H1 (cell line): ENCODE data around the gene CBLB. TPM values are rescaled to one million over a fixed set of nuclear protein-coding genes. Genes with fewer than 3 reads are reported as not detected.

Source experiments
- BACH1 ChIP-seq: IDR thresholded peaks from 2 replicates; pipeline ENCODE4 v1.6.1; 2012; ENCODE audit warnings: low read length, improper control_type of control experiment
- CBX5 ChIP-seq: fragments of 300-800, 300-1000 bp; sonication (generic); IDR thresholded peaks from 2 replicates; pipeline ENCODE4 v1.7.1; 2016; ENCODE audit warnings: antibody characterized with exemption, low read length, low read depth
- CBX8 ChIP-seq: fragments of 300-800, 300-1000 bp; sonication (generic); IDR thresholded peaks from 2 replicates; pipeline ENCODE4 v1.7.1; 2016; ENCODE audit warnings: low read depth, low read length, borderline replicate concordance
- CEBPB ChIP-seq: IDR thresholded peaks from 2 replicates; pipeline ENCODE4 v1.6.1; 2012; ENCODE audit warnings: low read depth, low read length
- CHD1 ChIP-seq: IDR thresholded peaks from 2 replicates; pipeline ENCODE4 v1.6.1; 2012; ENCODE audit warnings: low read depth, low read length, improper control_type of control experiment
- CHD2 ChIP-seq: IDR thresholded peaks from 2 replicates; pipeline ENCODE4 v1.6.1; 2012; ENCODE audit warnings: low read length, improper control_type of control experiment
- CREB1 ChIP-seq: IDR thresholded peaks from 2 replicates; pipeline ENCODE4 v1.6.1; 2012; ENCODE audit warnings: inconsistent platforms
- CTCF ChIP-seq, 3 experiments: IDR thresholded peaks; 1 replicate in 2 of 3; 2 replicates in 1 of 3; pipeline versions ENCODE4 v1.5.1 to v1.6.1; 2011; ENCODE audit warnings: low read length in 3 of 3, mild to moderate bottlenecking in 3 of 3, inconsistent platforms in 2 of 3, low read depth in 1 of 3, moderate library complexity in 1 of 3; ENCODE audit not compliant: insufficient read depth in 1 of 3; ENCODE audit errors: control extremely low read depth in 1 of 3
- EP300 ChIP-seq, 2 experiments: IDR thresholded peaks; 1 replicate in 1 of 2; 2 replicates in 1 of 2; pipeline ENCODE4 v1.6.1; 2011 to 2012; ENCODE audit warnings: low read depth in 2 of 2, low read length in 2 of 2, mild to moderate bottlenecking in 2 of 2, borderline replicate concordance in 1 of 2, inconsistent platforms in 1 of 2, moderate library complexity in 1 of 2
- FOSL1 ChIP-seq: IDR thresholded peaks from 2 replicates; pipeline ENCODE4 v1.6.1; 2011; ENCODE audit warnings: mild to moderate bottlenecking, low read depth, low read length, moderate library complexity; ENCODE audit not compliant: insufficient read depth
- GTF2F1 ChIP-seq: IDR thresholded peaks from 2 replicates; pipeline ENCODE4 v1.6.1; 2012; ENCODE audit warnings: low read depth, low read length, improper control_type of control experiment, borderline replicate concordance
- KDM1A ChIP-seq: fragments of 200-600, 300-600 bp; sonication (generic); IDR thresholded peaks from 2 replicates; pipeline ENCODE4 v1.7.1; 2016; ENCODE audit warnings: mild to moderate bottlenecking, low read length, borderline replicate concordance
- RXRA ChIP-seq: IDR thresholded peaks from 2 replicates; pipeline ENCODE4 v1.6.1; 2011; ENCODE audit warnings: low read depth, mild to moderate bottlenecking, low read length, moderate library complexity; ENCODE audit not compliant: insufficient read depth
- SIX5 ChIP-seq: IDR thresholded peaks from 2 replicates; pipeline ENCODE4 v1.6.1; 2011; ENCODE audit warnings: mild to moderate bottlenecking, low read depth, low read length
- SP4 ChIP-seq: IDR thresholded peaks from 2 replicates; pipeline ENCODE4 v1.6.1; 2012; ENCODE audit warnings: low read length, inconsistent platforms
- SRF ChIP-seq: IDR thresholded peaks from 2 replicates; pipeline ENCODE4 v1.6.1; 2011; ENCODE audit warnings: mild to moderate bottlenecking, low read depth, low read length, moderate library complexity
- TCF12 ChIP-seq: IDR thresholded peaks from 2 replicates; pipeline ENCODE4 v1.6.1; 2011; ENCODE audit warnings: low read depth, mild to moderate bottlenecking, low read length
- USF2 ChIP-seq: IDR thresholded peaks from 2 replicates; pipeline ENCODE4 v1.6.1; 2011; ENCODE audit warnings: low read length, improper control_type of control experiment
- YY1 ChIP-seq: IDR thresholded peaks from 2 replicates; pipeline ENCODE4 v1.6.1; 2011; ENCODE audit warnings: low read depth, mild to moderate bottlenecking, low read length
- polyA plus RNA-seq, 7 experiments: library from polyadenylated mRNA; depleted of rRNA in 3 of 7; stranded (reverse) in 5 of 7; unstranded in 2 of 7; fragments of >200 nt in 5 of 7; fragments of 200-250 nt in 2 of 7; gene quantifications; 1 replicate in 5 of 7; 2 replicates in 1 of 7; 4 replicates in 1 of 7; pipeline versions ENCODE4 v1.2.1 to v1.2.3, GENCODE V29; 2011 to 2013; ENCODE audit warnings: missing spikeins in 2 of 7, mixed read lengths in 2 of 7
- total RNA-seq: library from RNA; stranded (reverse); fragmentation: NEBNext Ultra II Directional; extraction: Animal tissue kit (Norgen Biotek cat#: 25700); gene quantifications from 2 replicates; pipeline ENCODE4 v1.2.1, GENCODE V29; 2021
- TF ChIP-seq, protein P1 (sequence below): IDR thresholded peaks from 2 replicates; pipeline ENCODE4 v1.6.1; 2012; ENCODE audit warnings: inconsistent platforms
- TF ChIP-seq, protein P2 (sequence below): IDR thresholded peaks from 2 replicates; pipeline ENCODE4 v1.6.1; 2011; ENCODE audit warnings: low read depth, mild to moderate bottlenecking, low read length; ENCODE audit not compliant: insufficient read depth

The CBLB gene
- total and polyA plus RNA-seq, 2 of the 8 experiments (the other 6 are each of a cell fraction or from before 2014, with no cell fraction given), result 14.5 to 26.0 TPM

- TF ChIP-seq CTCF (IDR thresholded peaks at IDR 0.05; ENCODE audit: control extremely low read depth in 1 of 3, insufficient read depth in 1 of 3, low read depth in 1 of 3, low read length in 3 of 3) (no peak), GTF2F1 (no peak), CREB1 (no peak), CHD1 (no peak), USF2 (no peak), KDM1A (no peak), CBX5 (no peak), YY1 (no peak), CEBPB (no peak), EP300 (IDR thresholded peaks at IDR 0.05; ENCODE audit: borderline replicate concordance in 1 of 2, low read depth in 2 of 2, low read length in 2 of 2) (no peak), RXRA (no peak), TCF12 (no peak), BACH1 (peak; percentile 74), SIX5 (no peak), CHD2 (peak; percentile 66; the same call in 1 of the 2 replicates), CBX8 (no peak), FOSL1 (no peak), SRF (no peak), SP4 (no peak)
- TF ChIP-seq, protein P1, sequence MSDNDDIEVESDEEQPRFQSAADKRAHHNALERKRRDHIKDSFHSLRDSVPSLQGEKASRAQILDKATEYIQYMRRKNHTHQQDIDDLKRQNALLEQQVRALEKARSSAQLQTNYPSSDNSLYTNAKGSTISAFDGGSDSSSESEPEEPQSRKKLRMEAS, result peak; percentile 52; the same call in 1 of the 2 replicates
- TF ChIP-seq, protein P2, sequence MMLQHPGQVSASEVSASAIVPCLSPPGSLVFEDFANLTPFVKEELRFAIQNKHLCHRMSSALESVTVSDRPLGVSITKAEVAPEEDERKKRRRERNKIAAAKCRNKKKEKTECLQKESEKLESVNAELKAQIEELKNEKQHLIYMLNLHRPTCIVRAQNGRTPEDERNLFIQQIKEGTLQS, result no peak
These were observed at the start of gene CBLB (continued) for GRCh38 chr3:105868742-105869530.
